ENCODE results near the gene ANXA4.

GRCh38 chr2:69769272-69769671 lies 27.3 kb downstream of the ANXA4 start:
- TF ChIP-seq CTCF (IDR thresholded peaks at IDR 0.05): no peak
- TF ChIP-seq CHD2 (IDR thresholded peaks at IDR 0.05; ENCODE audit: low read length, partially characterized antibody): no peak
- TF ChIP-seq SIN3A (IDR thresholded peaks at IDR 0.05; ENCODE audit: borderline replicate concordance, low read depth, low read length): no peak
- no peak for TF ChIP-seq RAD21 (IDR thresholded peaks at IDR 0.05; ENCODE audit: low read length)
- TF ChIP-seq YY1 (IDR thresholded peaks at IDR 0.05; ENCODE audit: low read depth): no peak

All from SK-N-SH (cell line).